HepG2 (cell line): ENCODE data around the gene CELF2. TPM values are rescaled to one million over a fixed set of nuclear protein-coding genes. Genes with fewer than 3 reads are reported as not detected.

Source experiments
- ATAC-seq: fragments of 200-7000 bp; cut with Tn5 transposase; 3 replicates; pipeline ENCODE4 v1.9.1; 2020; ENCODE audit warnings: mild to moderate bottlenecking, moderate library complexity
- BruUV-seq: library from RNA; stranded (reverse); fragments of 400-500 nt; replicated peaks from 2 replicates; lab custom pipeline; 2021; lab: Mats Ljungman, UMichigan
- CTCF ChIA-PET: fragments of 300-600 bp; formaldehyde crosslinking; extraction: SDS; loops from one replicate; lab custom pipeline; 2021; ENCODE audit warnings: low total read pairs, inconsistent platforms, low intra/inter-chr PET ratio; lab: Yijun Ruan, JAX
- POLR2A ChIA-PET: fragments of 350-600 bp; sonication (Branson Sonifier 250); formaldehyde crosslinking; loops from one replicate; lab custom pipeline; 2020; ENCODE audit warnings: antibody characterized with exemption, inconsistent platforms; lab: Yijun Ruan, JAX
- DNase-seq: peaks from one replicate; pipeline ENCODE4 v3.0.0-alpha.2; 2015; ENCODE audit warnings: low spot score
- FAIRE-seq: peaks from 3 replicates; lab custom pipeline; 2011; peaks lifted over from hg19 to GRCh38; lab: Jason Lieb, UNC
- H2AFZ ChIP-seq: one replicate; pipeline ENCODE4 v1.6.1; 2011; ENCODE audit warnings: low read length, inconsistent platforms
- H3K27ac ChIP-seq: fragments of 300-600 bp; 3 replicates; pipeline ENCODE4 v1.8.0; 2011; ENCODE audit warnings: mixed run types, mild to moderate bottlenecking, mixed read lengths, low read length, inconsistent platforms; ENCODE audit not compliant: insufficient read depth; ENCODE audit errors: extremely low read length
- H3K27me3 ChIP-seq, 2 experiments: fragments of 200-600 bp in 1 of 2; 2 replicates in 1 of 2; 3 replicates in 1 of 2; pipeline versions ENCODE4 v1.6.0 to v1.8.0; 2011; ENCODE audit warnings: low read length in 2 of 2, mild to moderate bottlenecking in 2 of 2, moderate library complexity in 2 of 2, inconsistent platforms in 1 of 2; ENCODE audit not compliant: insufficient read depth in 2 of 2, control insufficient read depth in 1 of 2
- H3K36me3 ChIP-seq, 2 experiments: fragments of 200-600 bp in 1 of 2; replicated peaks in 1 of 2; 2 replicates in 1 of 2; 3 replicates in 1 of 2; pipeline versions ENCODE4 v1.5.1 to v1.8.0; 2011; ENCODE audit warnings: low read length in 2 of 2, inconsistent platforms in 1 of 2; ENCODE audit not compliant: insufficient read depth in 2 of 2, control insufficient read depth in 1 of 2
- H3K4me1 ChIP-seq: 2 replicates; pipeline ENCODE4 v1.5.1; 2012; ENCODE audit warnings: low read length, inconsistent platforms; ENCODE audit not compliant: insufficient read depth
- H3K4me2 ChIP-seq: 2 replicates; pipeline ENCODE4 v1.6.0; 2011; ENCODE audit warnings: low read depth, low read length, inconsistent platforms
- H3K4me3 ChIP-seq, 3 experiments: fragments of 200-600 bp in 1 of 3; sonication (generic), shearing (Covaris generic) in 1 of 3; replicated peaks in 1 of 3; 2 replicates each; pipeline ENCODE4 v1.5.1; 2011 to 2016; ENCODE audit warnings: low read length in 3 of 3, inconsistent platforms in 2 of 3, low read depth in 2 of 3, mild to moderate bottlenecking in 2 of 3, control low read depth in 1 of 3, mixed read lengths in 1 of 3; ENCODE audit not compliant: insufficient read depth in 1 of 3
- H3K79me2 ChIP-seq: one replicate; pipeline ENCODE4 v1.6.1; 2011; ENCODE audit warnings: low read length, inconsistent platforms; ENCODE audit not compliant: insufficient read depth
- H3K9ac ChIP-seq: 2 replicates; pipeline ENCODE4 v1.6.0; 2011; ENCODE audit warnings: mild to moderate bottlenecking, low read depth, low read length, inconsistent platforms; ENCODE audit not compliant: insufficient read depth
- H3K9me3 ChIP-seq: 2 replicates; pipeline ENCODE4 v1.5.1; 2012; ENCODE audit warnings: mild to moderate bottlenecking, low read length
- H4K20me1 ChIP-seq: 2 replicates; pipeline ENCODE4 v1.6.0; 2011; ENCODE audit warnings: inconsistent platforms, mild to moderate bottlenecking, low read length, moderate library complexity; ENCODE audit not compliant: insufficient read depth
- ADNP ChIP-seq: sonication (generic); formaldehyde crosslinking; IDR thresholded peaks from 2 replicates; pipeline ENCODE4 v1.4.0; 2020; ENCODE audit warnings: missing genetic modification reagents
- CSRNP1 ChIP-seq: sonication (generic); formaldehyde crosslinking; IDR thresholded peaks from 2 replicates; pipeline ENCODE4 v1.8.1; 2023; ENCODE audit warnings: mild to moderate bottlenecking, missing genetic modification reagents
- FOXP1 ChIP-seq, 2 experiments: fragments of 450-650 bp in 1 of 2; IDR thresholded peaks; 2 replicates each; pipeline ENCODE4 v1.6.1; 2017 to 2018; ENCODE audit warnings: antibody characterized with exemption in 1 of 2
- HDAC2 ChIP-seq: sonication (generic); formaldehyde crosslinking; IDR thresholded peaks from 2 replicates; pipeline ENCODE4 v1.4.0; 2020; ENCODE audit warnings: missing genetic modification reagents
- MEF2D ChIP-seq: sonication (generic); formaldehyde crosslinking; IDR thresholded peaks from 2 replicates; pipeline ENCODE4 v1.5.1; 2020; ENCODE audit warnings: mild to moderate bottlenecking, missing genetic modification reagents
- MEIS1 ChIP-seq: sonication (generic); formaldehyde crosslinking; IDR thresholded peaks from 2 replicates; pipeline ENCODE4 v1.9.0; 2021; ENCODE audit warnings: mild to moderate bottlenecking, missing genetic modification reagents, moderate library complexity, borderline replicate concordance
- MTERF4 ChIP-seq: sonication (generic); formaldehyde crosslinking; IDR thresholded peaks from 2 replicates; pipeline ENCODE4 v1.8.0; 2023; ENCODE audit warnings: mild to moderate bottlenecking, missing genetic modification reagents
- NFE2L2 ChIP-seq: fragments of 150-350 bp; IDR thresholded peaks from 2 replicates; pipeline ENCODE4 v1.6.1; 2014; ENCODE audit warnings: low read length
- PATZ1 ChIP-seq: sonication (generic); formaldehyde crosslinking; IDR thresholded peaks from 2 replicates; pipeline ENCODE4 v1.4.0; 2020; ENCODE audit warnings: missing genetic modification reagents
- SATB2 ChIP-seq: sonication (generic); formaldehyde crosslinking; IDR thresholded peaks from 2 replicates; pipeline ENCODE4 v1.5.0; 2020; ENCODE audit warnings: missing genetic modification reagents
- ZNF33B ChIP-seq: sonication (generic); formaldehyde crosslinking; IDR thresholded peaks from 2 replicates; pipeline ENCODE4 v1.5.1; 2020; ENCODE audit warnings: mild to moderate bottlenecking, missing genetic modification reagents
- ZNF343 ChIP-seq: sonication (generic); formaldehyde crosslinking; IDR thresholded peaks from 2 replicates; pipeline ENCODE4 v1.4.0; 2020; ENCODE audit warnings: mild to moderate bottlenecking, missing genetic modification reagents
- ZNF382 ChIP-seq: sonication (generic); formaldehyde crosslinking; IDR thresholded peaks from 2 replicates; pipeline ENCODE4 v1.5.0; 2020; ENCODE audit warnings: missing genetic modification reagents, mild to moderate bottlenecking, borderline replicate concordance
- ZNF687 ChIP-seq: sonication (generic); formaldehyde crosslinking; IDR thresholded peaks from 2 replicates; pipeline ENCODE4 v1.5.1; 2020; ENCODE audit warnings: mild to moderate bottlenecking, missing genetic modification reagents, moderate library complexity
- ZNF777 ChIP-seq: sonication (generic); formaldehyde crosslinking; IDR thresholded peaks from 2 replicates; pipeline ENCODE4 v1.4.0; 2020; ENCODE audit warnings: missing genetic modification reagents
- WGBS: methylation state at CpG from one replicate; pipeline ENCODE4 v1.1.6; 2017; ENCODE audit warnings: low lambda C conversion rate; 5-methylcytosine and 5-hydroxymethylcytosine counted together
- in situ Hi-C: cut with HindIII; loops from 2 replicates; pipeline ENCODE4 v1.10.0; 2017; ENCODE audit warnings: low pct_unique_long_range_greater_than_20kb; ENCODE audit not compliant: extremely low pct_ligation_motif_present
- intact Hi-C: fragments of 100-400 bp; cut with micrococcal nuclease; formaldehyde crosslinking; loops from one replicate; pipeline ENCODE4 v1.10.0; 2022; ENCODE audit not compliant: unreplicated experiment
- polyA plus RNA-seq, 8 experiments: library from polyadenylated mRNA; depleted of rRNA in 3 of 8; stranded (reverse) in 7 of 8; unstranded in 1 of 8; fragments of >200 nt; fragmentation: Illumina TruSeq in 4 of 8; extraction: Trizol in 4 of 8; gene quantifications; 2 replicates each; pipeline versions ENCODE4 v1.2.1 to v1.2.3, GENCODE V29; 2011 to 2016; ENCODE audit warnings: low read depth in 4 of 8, missing spikeins in 1 of 8, mixed read lengths in 1 of 8; ENCODE audit not compliant: insufficient read depth in 1 of 8
- total RNA-seq, 5 experiments: library from RNA; depleted of rRNA; stranded (reverse); fragments of >200 nt; fragmentation: Illumina TruSeq; extraction: Trizol; gene quantifications; 2 replicates each; pipeline ENCODE4 v1.2.3, GENCODE V29; 2016; ENCODE audit warnings: low read depth in 1 of 5

Gene CELF2
- total and polyA plus RNA-seq, 2 of the 13 experiments (the other 11 are each of a cell fraction or from before 2014, with no cell fraction given) = not detected

- TF ChIP-seq ADNP (CRISPR knock-in tag) = no peak
- TF ChIP-seq ZNF343 = no peak
- no peak for TF ChIP-seq MEIS1
- no peak for TF ChIP-seq SATB2 (CRISPR knock-in tag)
These were observed 25.9 kb downstream of the CELF2 start (continued) for GRCh38 chr10:11043446-11044127.

- H3K79me2 ChIP-seq = no peaks in the 10 kb centered on the region
- no peak for DNase-seq
- BruUV-seq = no TSS peak
- H4K20me1 ChIP-seq = no peaks in the 10 kb centered on the region
- no peak overlapping the region for H3K9ac ChIP-seq
- H3K9me3 ChIP-seq = no peaks in the 10 kb centered on the region
- H2AFZ ChIP-seq = no peak overlapping the region
- 23% methylated on average over 3 of the region's 3 CpGs for WGBS
- CTCF ChIA-PET = no interaction called here
- H3K27me3 ChIP-seq = no peaks in the 10 kb centered on the region; a peak in 2 of 5 replicates
- H3K36me3 ChIP-seq = no peaks in the 10 kb centered on the region
- no peaks in the 10 kb centered on the region for H3K4me1 ChIP-seq
- ATAC-seq = no peak
- no peak overlapping the region for H3K4me2 ChIP-seq
- no peak for FAIRE-seq
- in situ Hi-C loops (no loop called here), intact Hi-C loops (no loop called here)
- no peak overlapping the region for H3K4me3 ChIP-seq
- no peak overlapping the region for H3K27ac ChIP-seq
- POLR2A ChIA-PET = no interaction called here
- TF ChIP-seq MTERF4 (CRISPR knock-in tag) = no peak
- TF ChIP-seq MEF2D = no peak
- no peak for TF ChIP-seq ZNF777 (CRISPR knock-in tag)
- TF ChIP-seq ZNF687 = no peak
- no peak for TF ChIP-seq CSRNP1 (CRISPR knock-in tag)
- no peak for TF ChIP-seq ZNF382 (CRISPR knock-in tag)
- TF ChIP-seq ZNF33B = no peak
- no peak for TF ChIP-seq HDAC2
- no peak for TF ChIP-seq NFE2L2
- no peak for TF ChIP-seq FOXP1 (IDR thresholded peaks at IDR 0.05)
- no peak for TF ChIP-seq FOXP1 (CRISPR knock-in tag; IDR thresholded peaks at IDR 0.05)
- TF ChIP-seq PATZ1 = no peak
These were observed 27.8 kb downstream of the CELF2 start for GRCh38 chr10:11045487-11045886.
